HG03045 (cell line): ENCODE data around the gene WFS1.

ENCODE experiments used
- ATAC-seq: cut with Tn5 transposase; IDR thresholded peaks from one replicate; pipeline ENCODE4 v1.9.1; 2021; ENCODE audit warnings: mild to moderate bottlenecking, moderate library complexity; ENCODE audit not compliant: unreplicated experiment

The WFS1 gene

GRCh38 chr4:6298035-6298434, 28.4 kb downstream of the WFS1 start:
- no peak for ATAC-seq

GRCh38 chr4:6298852-6299251, 29.2 kb downstream of the WFS1 start:
- ATAC-seq = no peak

- ATAC-seq = no peak
Measured at GRCh38 chr4:6299875-6300274, 30.2 kb downstream of the WFS1 start.

GRCh38 chr4:6300359-6300758, 30.7 kb downstream of the WFS1 start:
- no peak for ATAC-seq

GRCh38 chr4:6301051-6301731, 31.5 kb downstream of the WFS1 start:
- no peak for ATAC-seq

GRCh38 chr4:6301732-6302442, 32.2 kb downstream of the WFS1 start:
- no peak for ATAC-seq

GRCh38 chr4:6302869-6303268, 33.2 kb downstream of the WFS1 start:
- no peak for ATAC-seq

- no peak for ATAC-seq
Measured at GRCh38 chr4:6303943-6304342, 34.3 kb downstream of the WFS1 start.

GRCh38 chr4:6306299-6306698, 36.6 kb downstream of the WFS1 start:
- ATAC-seq = no peak

- ATAC-seq = no peak
Measured at GRCh38 chr4:6307230-6307629, 37.6 kb downstream of the WFS1 start.

- no peak for ATAC-seq
Measured at GRCh38 chr4:6307891-6308290, 38.2 kb downstream of the WFS1 start.

GRCh38 chr4:6308899-6309643, 39.4 kb downstream of the WFS1 start:
- ATAC-seq = no peak

- ATAC-seq = no peak
Measured at GRCh38 chr4:6309777-6310176, 40.1 kb downstream of the WFS1 start.

- ATAC-seq = no peak
Measured at GRCh38 chr4:6313216-6313615, 43.6 kb downstream of the WFS1 start.

GRCh38 chr4:6316461-6317003, 46.9 kb downstream of the WFS1 start:
- no peak for ATAC-seq

- ATAC-seq = no peak
Measured at GRCh38 chr4:6318206-6318605, 48.6 kb downstream of the WFS1 start.

GRCh38 chr4:6319530-6320150, 50.0 kb downstream of the WFS1 start:
- no peak for ATAC-seq

- ATAC-seq = no peak
Measured at GRCh38 chr4:6320663-6321062, 51.0 kb downstream of the WFS1 start.

- ATAC-seq = no peak
Measured at GRCh38 chr4:6321361-6321760, 51.7 kb downstream of the WFS1 start.

- no peak for ATAC-seq
Measured at GRCh38 chr4:6322067-6322760, 52.6 kb downstream of the WFS1 start.
